ENCODE measurements around the gene TBC1D12. TPM values are rescaled to one million over a fixed set of nuclear protein-coding genes. Genes with fewer than 3 reads are reported as not detected.
"Not testable (repeated sequence)": the region's sequence is repeated elsewhere in the genome, so short reads cannot be mapped to it uniquely, and the experiment has no call there.

Gene TBC1D12
- total RNA-seq, result 13.2 TPM
- long read RNA-seq, partial matches to known transcripts, result 1 of 2 reads
- long read RNA-seq, other reads (novel, unspliced or antisense), result 1 of 2 reads

- DNase-seq (ENCODE audit: low spot score), result peak; percentile 97
Observed at GRCh38 chr10:94402204-94402842, at the start of gene TBC1D12. TSS of gene TBC1D12 (plus strand) at chr10:94402541. CDS start at chr10:94402614, 73 bp downstream.

- DNase-seq (ENCODE audit: low spot score), result no peak
Observed at GRCh38 chr10:94353336-94353735, 49.0 kb upstream of the TBC1D12 start.

GRCh38 chr10:94355841-94356240 is 46.5 kb upstream of the TBC1D12 start:
- DNase-seq (ENCODE audit: low spot score), result no peak

GRCh38 chr10:94357193-94357592 is 45.1 kb upstream of the TBC1D12 start:
- DNase-seq (ENCODE audit: low spot score), result no peak

GRCh38 chr10:94358480-94358879 is 43.9 kb upstream of the TBC1D12 start:
- no peak for DNase-seq (ENCODE audit: low spot score)

GRCh38 chr10:94361171-94361794 is 41.1 kb upstream of the TBC1D12 start:
- DNase-seq (ENCODE audit: low spot score), result no peak

GRCh38 chr10:94362360-94363250 is 39.7 kb upstream of the TBC1D12 start, which contains the start of gene NOC3L:
TSS of gene NOC3L (minus strand) at chr10:94362939. CDS start at chr10:94362838, 101 bp downstream.
- DNase-seq (ENCODE audit: low spot score), result peak; percentile 99

GRCh38 chr10:94363251-94363565 is 39.1 kb upstream of the TBC1D12 start:
- DNase-seq (ENCODE audit: low spot score), result no peak

GRCh38 chr10:94364482-94364881 is 37.9 kb upstream of the TBC1D12 start:
- DNase-seq (ENCODE audit: low spot score), result no peak

- no peak for DNase-seq (ENCODE audit: low spot score)
Observed at GRCh38 chr10:94366382-94366781, 36.0 kb upstream of the TBC1D12 start.

- no peak for DNase-seq (ENCODE audit: low spot score)
Observed at GRCh38 chr10:94370501-94370900, 31.8 kb upstream of the TBC1D12 start.

- DNase-seq (ENCODE audit: low spot score), result no peak
Observed at GRCh38 chr10:94375374-94375773, 27.0 kb upstream of the TBC1D12 start.

- no peak for DNase-seq (ENCODE audit: low spot score)
Observed at GRCh38 chr10:94376865-94377264, 25.5 kb upstream of the TBC1D12 start.

- DNase-seq (ENCODE audit: low spot score), result no peak
Observed at GRCh38 chr10:94383530-94383929, 18.8 kb upstream of the TBC1D12 start.

GRCh38 chr10:94385733-94386132 is 16.6 kb upstream of the TBC1D12 start:
- DNase-seq (ENCODE audit: low spot score), result not testable (repeated sequence)

GRCh38 chr10:94392117-94392516 is 10.2 kb upstream of the TBC1D12 start:
- not testable (repeated sequence) for DNase-seq (ENCODE audit: low spot score)

- no peak for DNase-seq (ENCODE audit: low spot score)
Observed at GRCh38 chr10:94397549-94398370, 4.6 kb upstream of the TBC1D12 start.

GRCh38 chr10:94398762-94399161 is 3.6 kb upstream of the TBC1D12 start:
- DNase-seq (ENCODE audit: low spot score), result no peak

- no peak for DNase-seq (ENCODE audit: low spot score)
Observed at GRCh38 chr10:94402843-94403379, 570 bp downstream of the TBC1D12 start.

- DNase-seq (ENCODE audit: low spot score), result no peak
Observed at GRCh38 chr10:94403380-94404213, 1.3 kb downstream of the TBC1D12 start.
